Esophagus squamous epithelium (tissue), 4 donors: ENCODE data around the gene FSIP2.

Source experiments
- CTCF ChIP-seq, 6 experiments: fragments of 450-650 bp in 4 of 6; fragments of 200-600 bp in 2 of 6; sonication (generic) in 2 of 6; IDR thresholded peaks; one replicate each; pipeline ENCODE4 v1.5.1; 2016 to 2019; ENCODE audit warnings: antibody characterized with exemption in 6 of 6, mild to moderate bottlenecking in 4 of 6, moderate library complexity in 4 of 6
- POLR2A ChIP-seq, 4 donors: fragments of 450-650 bp; IDR thresholded peaks; one replicate each; pipeline ENCODE4 v1.6.1; 2017; ENCODE audit warnings: antibody characterized with exemption in 4 of 4, mild to moderate bottlenecking in 4 of 4, moderate library complexity in 3 of 4

GRCh38 chr2:185813707-185814106, 75.1 kb downstream of the FSIP2 start:
- TF ChIP-seq CTCF (IDR thresholded peaks at IDR 0.05) (no peak), POLR2A (IDR thresholded peaks at IDR 0.05) (no peak)
